ENCODE results near the gene CFAP210. TPM values are rescaled to one million over a fixed set of nuclear protein-coding genes. Genes with fewer than 3 reads are reported as not detected.
A peak's percentile ranks its signal among the peaks of the same experiment; 100 is the strongest.

The CFAP210 gene
- total and polyA plus RNA-seq, 9 of the 15 experiments (the other 6 are each of a cell fraction or from before 2014, with no cell fraction given): 0.75 to 3.6 (median 1.3) TPM

- TF ChIP-seq TFE3 (CRISPR knock-in tag; IDR thresholded peaks at IDR 0.05): no peak
- TF ChIP-seq NELFE (IDR thresholded peaks at IDR 0.05; ENCODE audit: insufficient read depth, insufficient read length): no peak
- no peak for TF ChIP-seq ZNF668 (CRISPR knock-in tag; IDR thresholded peaks at IDR 0.05)
- TF ChIP-seq SMARCA4 (IDR thresholded peaks at IDR 0.05): peak; percentile 34; the same call in 1 of the 2 replicates
- 0 out of 2 replicates have a peak, but pooled peaks have one; percentile 24 for TF ChIP-seq SUPT5H (IDR thresholded peaks at IDR 0.05)
- TF ChIP-seq, protein P1, sequence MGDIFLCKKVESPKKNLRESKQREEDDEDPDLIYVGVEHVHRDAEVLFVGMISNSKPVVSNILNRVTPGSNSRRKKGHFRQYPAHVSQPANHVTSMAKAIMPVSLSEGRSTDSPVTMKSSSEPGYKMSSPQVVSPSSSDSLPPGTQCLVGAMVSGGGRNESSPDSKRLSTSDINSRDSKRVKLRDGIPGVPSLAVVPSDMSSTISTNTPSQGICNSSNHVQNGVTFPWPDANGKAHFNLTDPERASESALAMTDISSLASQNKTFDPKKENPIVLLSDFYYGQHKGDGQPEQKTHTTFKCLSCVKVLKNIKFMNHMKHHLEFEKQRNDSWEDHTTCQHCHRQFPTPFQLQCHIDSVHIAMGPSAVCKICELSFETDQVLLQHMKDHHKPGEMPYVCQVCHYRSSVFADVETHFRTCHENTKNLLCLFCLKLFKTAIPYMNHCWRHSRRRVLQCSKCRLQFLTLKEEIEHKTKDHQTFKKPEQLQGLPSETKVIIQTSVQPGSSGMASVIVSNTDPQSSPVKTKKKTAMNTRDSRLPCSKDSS (IDR thresholded peaks at IDR 0.05; ENCODE audit: low read depth, partially characterized antibody): peak; percentile 37
- TF ChIP-seq, protein P2, sequence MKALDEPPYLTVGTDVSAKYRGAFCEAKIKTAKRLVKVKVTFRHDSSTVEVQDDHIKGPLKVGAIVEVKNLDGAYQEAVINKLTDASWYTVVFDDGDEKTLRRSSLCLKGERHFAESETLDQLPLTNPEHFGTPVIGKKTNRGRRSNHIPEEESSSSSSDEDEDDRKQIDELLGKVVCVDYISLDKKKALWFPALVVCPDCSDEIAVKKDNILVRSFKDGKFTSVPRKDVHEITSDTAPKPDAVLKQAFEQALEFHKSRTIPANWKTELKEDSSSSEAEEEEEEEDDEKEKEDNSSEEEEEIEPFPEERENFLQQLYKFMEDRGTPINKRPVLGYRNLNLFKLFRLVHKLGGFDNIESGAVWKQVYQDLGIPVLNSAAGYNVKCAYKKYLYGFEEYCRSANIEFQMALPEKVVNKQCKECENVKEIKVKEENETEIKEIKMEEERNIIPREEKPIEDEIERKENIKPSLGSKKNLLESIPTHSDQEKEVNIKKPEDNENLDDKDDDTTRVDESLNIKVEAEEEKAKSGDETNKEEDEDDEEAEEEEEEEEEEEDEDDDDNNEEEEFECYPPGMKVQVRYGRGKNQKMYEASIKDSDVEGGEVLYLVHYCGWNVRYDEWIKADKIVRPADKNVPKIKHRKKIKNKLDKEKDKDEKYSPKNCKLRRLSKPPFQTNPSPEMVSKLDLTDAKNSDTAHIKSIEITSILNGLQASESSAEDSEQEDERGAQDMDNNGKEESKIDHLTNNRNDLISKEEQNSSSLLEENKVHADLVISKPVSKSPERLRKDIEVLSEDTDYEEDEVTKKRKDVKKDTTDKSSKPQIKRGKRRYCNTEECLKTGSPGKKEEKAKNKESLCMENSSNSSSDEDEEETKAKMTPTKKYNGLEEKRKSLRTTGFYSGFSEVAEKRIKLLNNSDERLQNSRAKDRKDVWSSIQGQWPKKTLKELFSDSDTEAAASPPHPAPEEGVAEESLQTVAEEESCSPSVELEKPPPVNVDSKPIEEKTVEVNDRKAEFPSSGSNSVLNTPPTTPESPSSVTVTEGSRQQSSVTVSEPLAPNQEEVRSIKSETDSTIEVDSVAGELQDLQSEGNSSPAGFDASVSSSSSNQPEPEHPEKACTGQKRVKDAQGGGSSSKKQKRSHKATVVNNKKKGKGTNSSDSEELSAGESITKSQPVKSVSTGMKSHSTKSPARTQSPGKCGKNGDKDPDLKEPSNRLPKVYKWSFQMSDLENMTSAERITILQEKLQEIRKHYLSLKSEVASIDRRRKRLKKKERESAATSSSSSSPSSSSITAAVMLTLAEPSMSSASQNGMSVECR (CRISPR knock-in tag; IDR thresholded peaks at IDR 0.05): no peak
- TF ChIP-seq, protein P3, sequence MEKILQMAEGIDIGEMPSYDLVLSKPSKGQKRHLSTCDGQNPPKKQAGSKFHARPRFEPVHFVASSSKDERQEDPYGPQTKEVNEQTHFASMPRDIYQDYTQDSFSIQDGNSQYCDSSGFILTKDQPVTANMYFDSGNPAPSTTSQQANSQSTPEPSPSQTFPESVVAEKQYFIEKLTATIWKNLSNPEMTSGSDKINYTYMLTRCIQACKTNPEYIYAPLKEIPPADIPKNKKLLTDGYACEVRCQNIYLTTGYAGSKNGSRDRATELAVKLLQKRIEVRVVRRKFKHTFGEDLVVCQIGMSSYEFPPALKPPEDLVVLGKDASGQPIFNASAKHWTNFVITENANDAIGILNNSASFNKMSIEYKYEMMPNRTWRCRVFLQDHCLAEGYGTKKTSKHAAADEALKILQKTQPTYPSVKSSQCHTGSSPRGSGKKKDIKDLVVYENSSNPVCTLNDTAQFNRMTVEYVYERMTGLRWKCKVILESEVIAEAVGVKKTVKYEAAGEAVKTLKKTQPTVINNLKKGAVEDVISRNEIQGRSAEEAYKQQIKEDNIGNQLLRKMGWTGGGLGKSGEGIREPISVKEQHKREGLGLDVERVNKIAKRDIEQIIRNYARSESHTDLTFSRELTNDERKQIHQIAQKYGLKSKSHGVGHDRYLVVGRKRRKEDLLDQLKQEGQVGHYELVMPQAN (IDR thresholded peaks at IDR 0.05; ENCODE audit: borderline replicate concordance): 0 out of 2 replicates have a peak, but pooled peaks have one; percentile 50
- no peak for TF ChIP-seq OTX1 (CRISPR knock-in tag; IDR thresholded peaks at IDR 0.05)
- TF ChIP-seq CHD2 (IDR thresholded peaks at IDR 0.05; ENCODE audit: low read depth, low read length): no peak
- peak; percentile 70 for TF ChIP-seq DPF2 (IDR thresholded peaks at IDR 0.05)
- 0 out of 2 replicates have a peak, but pooled peaks have one; percentile 41 for TF ChIP-seq GATAD2A (IDR thresholded peaks at IDR 0.05)
- no peak for TF ChIP-seq RBM34 (IDR thresholded peaks at IDR 0.05; ENCODE audit: borderline replicate concordance, insufficient read depth, low read length)
- TF ChIP-seq SAFB2 (IDR thresholded peaks at IDR 0.05; ENCODE audit: borderline replicate concordance, low read depth, low read length, severe bottlenecking): no peak
- TF ChIP-seq MCM3 (IDR thresholded peaks at IDR 0.05): no peak
- TF ChIP-seq SMARCA5 (IDR thresholded peaks at IDR 0.05): 0 out of 2 replicates have a peak, but pooled peaks have one; percentile 39
- no peak for TF ChIP-seq PCBP2 (IDR thresholded peaks at IDR 0.05; ENCODE audit: low read depth, low read length, poor library complexity, severe bottlenecking)
- TF ChIP-seq SAFB (IDR thresholded peaks at IDR 0.05; ENCODE audit: borderline replicate concordance, low read depth, low read length): no peak
- no peak for TF ChIP-seq THRAP3 (IDR thresholded peaks at IDR 0.05; ENCODE audit: borderline replicate concordance)
Measured at GRCh38 chr2:169656164-169656563, 38.0 kb downstream of the CFAP210 start (continued).
